ENCODE measurements around the gene VEPH1. TPM values are rescaled to one million over a fixed set of nuclear protein-coding genes. Genes with fewer than 3 reads are reported as not detected.

The VEPH1 gene
- total RNA-seq, 1 experiment from 2014 or later = 0.32 TPM

- POLR2A ChIA-PET (ENCODE audit: low non-redundant PET) = no interaction called here
- no peak for DNase-seq (ENCODE audit: low spot score)
- no peak for TF ChIP-seq EZH2 (IDR thresholded peaks at IDR 0.05; ENCODE audit: borderline replicate concordance, low read depth, low read length, poor library complexity, severe bottlenecking)
- TF ChIP-seq CTCF (conservative IDR thresholded peaks at IDR 0.05; ENCODE audit: low read depth, low read length) = no peak
- no TSS peak for BruUV-seq (replicated peaks)
- CTCF ChIA-PET = no interaction called here
- Histone ChIP-seq H3K27ac (ENCODE audit: low read depth, low read length, poor library complexity, severe bottlenecking) (no peak overlapping the region), H3K4me1 (ENCODE audit: insufficient read depth, low read length, poor library complexity, severe bottlenecking) (no peaks in the 10 kb centered on the region), H3K36me3 (ENCODE audit: insufficient read depth, low read length, poor library complexity, severe bottlenecking) (no peaks in the 10 kb centered on the region), H3K27me3 (replicated peaks; ENCODE audit: insufficient read depth, low read depth, low read length, poor library complexity) (no peaks in the 10 kb centered on the region), H3K9me3 (ENCODE audit: low read depth, low read length, poor library complexity, severe bottlenecking) (no peaks in the 10 kb centered on the region), H3K4me3 (ENCODE audit: low read depth, low read length, poor library complexity, severe bottlenecking) (no peak overlapping the region)
- intact Hi-C loops (cut with micrococcal nuclease; ENCODE audit: unreplicated experiment) = no loop called here
These were observed 271.1 kb downstream of the VEPH1 start for GRCh38 chr3:157232141-157232540.

- POLR2A ChIA-PET (ENCODE audit: low non-redundant PET) = no interaction called here
- no peak for TF ChIP-seq EZH2 (IDR thresholded peaks at IDR 0.05; ENCODE audit: borderline replicate concordance, low read depth, low read length, poor library complexity, severe bottlenecking)
- no peak for TF ChIP-seq CTCF (conservative IDR thresholded peaks at IDR 0.05; ENCODE audit: low read depth, low read length)
- no peak for DNase-seq (ENCODE audit: low spot score)
- no peaks in the 10 kb centered on the region for H3K27me3 ChIP-seq (replicated peaks; ENCODE audit: insufficient read depth, low read depth, low read length, poor library complexity)
- no peaks in the 10 kb centered on the region for H3K4me1 ChIP-seq (ENCODE audit: insufficient read depth, low read length, poor library complexity, severe bottlenecking)
- H3K27ac ChIP-seq (ENCODE audit: low read depth, low read length, poor library complexity, severe bottlenecking) = no peak overlapping the region
- no peaks in the 10 kb centered on the region for H3K36me3 ChIP-seq (ENCODE audit: insufficient read depth, low read length, poor library complexity, severe bottlenecking)
- no peak overlapping the region for H3K4me3 ChIP-seq (ENCODE audit: low read depth, low read length, poor library complexity, severe bottlenecking)
- CTCF ChIA-PET = no interaction called here
- intact Hi-C loops (cut with micrococcal nuclease; ENCODE audit: unreplicated experiment) = no loop called here
- no TSS peak for BruUV-seq (replicated peaks)
- H3K9me3 ChIP-seq (ENCODE audit: low read depth, low read length, poor library complexity, severe bottlenecking) = no peaks in the 10 kb centered on the region
These were observed 272.1 kb downstream of the VEPH1 start for GRCh38 chr3:157231071-157231470.

GRCh38 chr3:157226173-157226847, 276.9 kb downstream of the VEPH1 start:
- H3K9me3 ChIP-seq (ENCODE audit: low read depth, low read length, poor library complexity, severe bottlenecking) = no peaks in the 10 kb centered on the region
- ChIA-PET CTCF (interaction anchor here (0.6 kb wide), 1 partner anchor 1182 kb away, joined by 6 read pairs; no protein-coding TSS in a partner anchor), POLR2A (ENCODE audit: low non-redundant PET) (no interaction called here)
- no peaks in the 10 kb centered on the region for H3K36me3 ChIP-seq (ENCODE audit: insufficient read depth, low read length, poor library complexity, severe bottlenecking)
- DNase-seq (ENCODE audit: low spot score) = no peak
- no peak overlapping the region for H3K4me3 ChIP-seq (ENCODE audit: low read depth, low read length, poor library complexity, severe bottlenecking)
- no peaks in the 10 kb centered on the region for H3K27me3 ChIP-seq (replicated peaks; ENCODE audit: insufficient read depth, low read depth, low read length, poor library complexity)
- H3K27ac ChIP-seq (ENCODE audit: low read depth, low read length, poor library complexity, severe bottlenecking) = no peak overlapping the region
- intact Hi-C loops (cut with micrococcal nuclease; ENCODE audit: unreplicated experiment) = no loop called here
- no peak for TF ChIP-seq EZH2 (IDR thresholded peaks at IDR 0.05; ENCODE audit: borderline replicate concordance, low read depth, low read length, poor library complexity, severe bottlenecking)
- TF ChIP-seq CTCF (conservative IDR thresholded peaks at IDR 0.05; ENCODE audit: low read depth, low read length) = no peak
- H3K4me1 ChIP-seq (ENCODE audit: insufficient read depth, low read length, poor library complexity, severe bottlenecking) = no peaks in the 10 kb centered on the region
- BruUV-seq (replicated peaks) = no TSS peak

Measured in A673 (cell line).